ENCODE results near the gene MFGE8. TPM values are rescaled to one million over a fixed set of nuclear protein-coding genes. Genes with fewer than 3 reads are reported as not detected.

The MFGE8 gene
- total RNA-seq, 1 experiment from 2014 or later: 149 TPM

DNA sequence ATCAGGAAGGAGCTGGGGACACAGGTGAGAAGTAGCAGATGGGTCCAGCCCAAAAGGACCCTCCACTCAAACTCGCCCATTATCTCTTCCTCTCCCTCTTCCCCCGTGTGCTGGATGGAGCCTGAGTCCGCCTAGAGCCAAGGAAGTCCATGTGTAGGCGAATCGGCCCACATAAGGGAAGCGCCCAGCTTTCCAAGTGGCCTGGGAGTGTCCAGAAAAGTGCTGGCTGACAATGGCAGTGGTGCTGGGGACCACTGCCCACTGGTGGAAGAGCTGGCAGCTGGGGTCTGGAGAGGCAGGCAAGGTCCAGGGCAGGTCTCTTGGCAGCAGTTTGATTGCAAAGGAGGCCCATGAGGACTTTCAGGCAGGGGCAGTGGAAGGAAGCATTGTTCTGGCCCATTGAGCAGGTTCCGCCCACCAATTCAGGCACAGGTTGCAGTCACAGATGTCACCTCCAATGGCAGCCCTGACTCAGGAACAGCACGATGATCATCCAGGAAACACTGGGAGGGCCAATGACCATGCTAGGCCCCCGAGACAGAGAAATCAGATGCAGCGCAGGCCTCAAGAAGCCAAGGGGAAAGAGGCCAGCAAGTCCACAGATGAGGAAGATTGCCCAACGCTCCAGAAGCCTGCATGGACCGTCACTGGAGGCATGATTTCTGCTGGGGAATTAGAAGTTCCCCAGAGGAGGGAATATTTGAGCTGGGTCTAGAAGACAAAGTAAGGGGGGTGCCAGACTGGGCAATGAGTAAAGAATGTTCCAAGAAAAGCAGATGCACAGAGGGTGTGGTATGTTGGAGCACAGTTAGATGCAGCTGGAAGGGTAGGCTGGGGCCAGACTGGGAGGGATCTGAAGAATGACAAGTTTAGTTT, 3.0 kb downstream of the MFGE8 start:
- Histone ChIP-seq H3K9me3 (replicated peaks) (no peaks in the 10 kb centered on the region), H3K4me1 (replicated peaks) (peaks cover 21% of the 10 kb centered on the region), H3K36me3 (peaks cover 60% of the 10 kb centered on the region), H3K27me3 (replicated peaks) (no peaks in the 10 kb centered on the region), H3K27ac (no peak overlapping the region), H3K4me3 (no peak overlapping the region)
- no peak for DNase-seq (ENCODE audit: low read depth in 1 of 2, low spot score in 2 of 2)

- H3K36me3 ChIP-seq: peaks cover 70% of the 10 kb centered on the region
- no peak overlapping the region for H3K27ac ChIP-seq
- no peaks in the 10 kb centered on the region for H3K9me3 ChIP-seq (replicated peaks)
- no peak for DNase-seq (ENCODE audit: low read depth in 1 of 2, low spot score in 2 of 2)
- no peak overlapping the region for H3K4me3 ChIP-seq
- peaks cover 26% of the 10 kb centered on the region for H3K4me1 ChIP-seq (replicated peaks)
- H3K27me3 ChIP-seq (replicated peaks): no peaks in the 10 kb centered on the region
These were observed 4.2 kb downstream of the MFGE8 start for GRCh38 chr15:88908697-88909621.

GRCh38 chr15:88908123-88908522, 5.1 kb downstream of the MFGE8 start:
- H3K36me3 ChIP-seq: peaks cover 76% of the 10 kb centered on the region
- DNase-seq (ENCODE audit: low read depth in 1 of 2, low spot score in 2 of 2): no peak
- H3K27ac ChIP-seq: no peak overlapping the region
- H3K4me1 ChIP-seq (replicated peaks): peaks cover 23% of the 10 kb centered on the region
- no peaks in the 10 kb centered on the region for H3K27me3 ChIP-seq (replicated peaks)
- no peak overlapping the region for H3K4me3 ChIP-seq
- no peaks in the 10 kb centered on the region for H3K9me3 ChIP-seq (replicated peaks)

DNA sequence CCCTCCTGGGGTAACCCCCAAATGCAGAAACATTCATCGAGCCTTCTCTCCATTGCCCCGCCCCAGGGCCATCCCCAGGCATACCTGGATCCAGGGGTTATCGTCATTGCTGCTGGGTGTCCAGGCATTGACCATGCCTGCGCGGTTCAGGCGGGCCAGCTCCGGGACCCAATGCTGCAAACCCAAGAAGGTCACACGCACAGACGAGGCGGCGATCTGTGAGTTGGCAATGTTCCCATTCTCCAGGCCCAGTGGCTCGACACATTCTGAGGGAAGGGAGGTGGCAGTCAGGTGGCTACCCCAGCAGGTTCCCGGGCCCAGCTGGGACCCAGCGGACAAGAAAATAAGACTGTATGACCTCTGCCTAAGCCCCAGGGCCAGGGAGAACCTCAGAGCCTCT, 6.1 kb downstream of the MFGE8 start:
- no peaks in the 10 kb centered on the region for H3K27me3 ChIP-seq (replicated peaks)
- H3K27ac ChIP-seq: no peak overlapping the region
- no peaks in the 10 kb centered on the region for H3K9me3 ChIP-seq (replicated peaks)
- DNase-seq (ENCODE audit: low read depth in 1 of 2, low spot score in 2 of 2): no peak
- H3K4me3 ChIP-seq: no peak overlapping the region
- peaks cover 17% of the 10 kb centered on the region for H3K4me1 ChIP-seq (replicated peaks)
- H3K36me3 ChIP-seq: peaks cover 84% of the 10 kb centered on the region

- Histone ChIP-seq H3K9me3 (replicated peaks) (no peaks in the 10 kb centered on the region), H3K27me3 (replicated peaks) (no peaks in the 10 kb centered on the region), H3K4me1 (replicated peaks) (peaks cover 11% of the 10 kb centered on the region), H3K36me3 (peaks cover 87% of the 10 kb centered on the region), H3K4me3 (no peak overlapping the region), H3K27ac (no peak overlapping the region)
- DNase-seq (ENCODE audit: low read depth in 1 of 2, low spot score in 2 of 2): no peak
These were observed 6.6 kb downstream of the MFGE8 start for GRCh38 chr15:88906551-88906950.

DNA sequence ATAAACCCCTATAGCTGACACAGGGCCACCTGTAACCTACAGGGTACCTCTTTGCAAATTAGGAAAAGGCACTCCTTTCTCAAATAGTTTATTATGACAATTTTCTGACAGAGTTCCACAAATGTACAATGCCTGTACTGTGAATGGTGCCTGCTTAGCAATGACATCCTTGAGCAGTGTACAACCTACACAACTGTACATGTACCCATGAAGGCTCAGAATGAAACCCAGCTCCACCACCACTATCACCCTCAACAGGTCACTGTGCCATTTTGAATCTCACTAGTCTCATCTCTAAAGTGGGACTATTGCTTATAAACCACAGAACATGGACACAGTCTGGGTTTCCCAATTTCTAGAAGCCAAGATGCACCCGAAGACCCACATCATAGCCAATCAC, 7.0 kb downstream of the MFGE8 start:
- Histone ChIP-seq H3K36me3 (peaks cover 89% of the 10 kb centered on the region), H3K27ac (no peak overlapping the region), H3K4me1 (replicated peaks) (peaks cover 9% of the 10 kb centered on the region), H3K27me3 (replicated peaks) (no peaks in the 10 kb centered on the region), H3K4me3 (no peak overlapping the region), H3K9me3 (replicated peaks) (no peaks in the 10 kb centered on the region)
- no peak for DNase-seq (ENCODE audit: low read depth in 1 of 2, low spot score in 2 of 2)

- no peaks in the 10 kb centered on the region for H3K27me3 ChIP-seq (replicated peaks)
- no peaks in the 10 kb centered on the region for H3K9me3 ChIP-seq (replicated peaks)
- peaks cover 86% of the 10 kb centered on the region for H3K36me3 ChIP-seq
- peaks cover 11% of the 10 kb centered on the region for H3K4me1 ChIP-seq (replicated peaks)
- H3K27ac ChIP-seq: no peak overlapping the region
- H3K4me3 ChIP-seq: no peak overlapping the region
- DNase-seq (ENCODE audit: low read depth in 1 of 2, low spot score in 2 of 2): no peak
These were observed 7.6 kb downstream of the MFGE8 start for GRCh38 chr15:88905576-88905975.

DNA sequence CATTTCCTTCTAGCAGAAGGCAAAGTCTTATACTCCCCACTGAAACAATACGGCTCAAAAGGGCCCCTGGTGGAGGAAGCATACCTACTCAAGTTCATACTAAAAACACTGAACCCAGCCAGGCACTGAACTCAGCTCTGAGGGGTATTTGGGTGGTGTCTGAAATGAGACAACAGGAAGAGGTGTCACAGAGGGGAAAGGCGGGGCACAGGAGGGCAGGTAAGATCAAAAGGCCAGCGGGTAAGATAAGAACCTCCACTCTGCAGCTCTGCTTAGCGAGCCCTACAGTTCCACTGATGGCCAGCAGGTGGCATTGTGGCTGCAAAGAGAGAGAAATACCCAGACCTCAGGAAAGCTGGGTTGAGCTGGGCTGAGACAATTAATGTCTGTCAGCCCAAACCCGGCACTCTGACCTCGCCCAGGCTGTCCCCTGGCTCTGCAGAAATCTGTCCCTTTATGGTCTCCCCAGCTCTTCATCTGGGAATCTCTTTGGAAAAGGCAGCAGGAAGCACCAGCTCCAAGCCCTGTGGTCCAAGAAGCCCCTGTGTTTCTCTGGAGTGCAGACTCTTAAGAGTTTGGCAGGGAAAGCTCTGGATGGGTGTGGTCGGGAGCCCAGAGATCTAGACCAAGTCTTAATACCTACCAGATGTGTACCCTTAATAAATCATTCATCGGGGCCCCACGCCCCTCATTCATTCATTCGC, 8.4 kb downstream of the MFGE8 start:
- Histone ChIP-seq H3K36me3 (peaks cover 83% of the 10 kb centered on the region), H3K4me1 (replicated peaks) (peaks cover 17% of the 10 kb centered on the region), H3K9me3 (replicated peaks) (no peaks in the 10 kb centered on the region), H3K27ac (no peak overlapping the region), H3K4me3 (no peak overlapping the region), H3K27me3 (replicated peaks) (no peaks in the 10 kb centered on the region)
- DNase-seq (ENCODE audit: low read depth in 1 of 2, low spot score in 2 of 2): peak; percentile 80 to 83

DNA sequence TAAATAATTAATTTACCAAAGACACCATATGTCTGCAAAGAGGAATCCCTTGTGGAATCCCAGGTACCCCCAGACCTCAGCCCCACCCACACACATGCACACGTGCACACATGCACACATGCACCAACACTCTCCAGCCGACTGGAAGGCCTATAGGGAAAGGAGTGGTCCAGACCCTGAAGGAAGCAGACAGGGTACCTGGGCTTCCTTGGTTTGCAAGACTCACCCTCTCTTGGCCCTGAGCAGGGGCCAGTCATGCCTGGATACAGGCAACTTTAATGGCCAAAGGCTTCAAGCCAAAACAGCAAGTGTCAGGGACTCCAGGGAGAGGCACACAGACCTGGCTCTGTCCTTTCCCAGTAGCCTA, 8.9 kb downstream of the MFGE8 start:
- Histone ChIP-seq H3K36me3 (peaks cover 83% of the 10 kb centered on the region), H3K27ac (no peak overlapping the region), H3K4me1 (replicated peaks) (peaks cover 17% of the 10 kb centered on the region), H3K9me3 (replicated peaks) (no peaks in the 10 kb centered on the region), H3K4me3 (no peak overlapping the region), H3K27me3 (replicated peaks) (no peaks in the 10 kb centered on the region)
- no peak for DNase-seq (ENCODE audit: low read depth in 1 of 2, low spot score in 2 of 2)

DNA sequence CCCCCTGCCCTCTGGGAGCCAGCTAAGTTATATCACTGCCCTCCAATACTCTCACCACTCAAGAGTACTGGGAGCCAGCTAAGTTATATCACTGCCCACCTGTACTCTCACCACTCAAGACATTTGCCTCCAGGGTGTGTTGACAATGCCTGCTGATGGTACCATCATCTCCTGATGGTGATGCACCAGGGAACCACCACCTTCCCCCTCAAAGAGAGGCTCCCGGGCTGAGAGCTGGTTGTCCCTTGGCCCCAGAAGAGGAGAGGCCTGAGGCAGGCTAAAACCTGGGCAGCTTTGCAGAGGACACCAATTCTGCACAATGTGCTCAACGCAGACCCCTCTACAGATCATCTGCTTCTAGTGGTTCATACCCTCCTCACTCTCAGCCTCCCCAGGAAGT, 10.3 kb downstream of the MFGE8 start:
- peaks cover 18% of the 10 kb centered on the region for H3K4me1 ChIP-seq (replicated peaks)
- H3K27me3 ChIP-seq (replicated peaks): no peaks in the 10 kb centered on the region
- H3K27ac ChIP-seq: no peak overlapping the region
- no peaks in the 10 kb centered on the region for H3K9me3 ChIP-seq (replicated peaks)
- H3K4me3 ChIP-seq: no peak overlapping the region
- no peak for DNase-seq (ENCODE audit: low read depth in 1 of 2, low spot score in 2 of 2)
- H3K36me3 ChIP-seq: peaks cover 72% of the 10 kb centered on the region

DNA sequence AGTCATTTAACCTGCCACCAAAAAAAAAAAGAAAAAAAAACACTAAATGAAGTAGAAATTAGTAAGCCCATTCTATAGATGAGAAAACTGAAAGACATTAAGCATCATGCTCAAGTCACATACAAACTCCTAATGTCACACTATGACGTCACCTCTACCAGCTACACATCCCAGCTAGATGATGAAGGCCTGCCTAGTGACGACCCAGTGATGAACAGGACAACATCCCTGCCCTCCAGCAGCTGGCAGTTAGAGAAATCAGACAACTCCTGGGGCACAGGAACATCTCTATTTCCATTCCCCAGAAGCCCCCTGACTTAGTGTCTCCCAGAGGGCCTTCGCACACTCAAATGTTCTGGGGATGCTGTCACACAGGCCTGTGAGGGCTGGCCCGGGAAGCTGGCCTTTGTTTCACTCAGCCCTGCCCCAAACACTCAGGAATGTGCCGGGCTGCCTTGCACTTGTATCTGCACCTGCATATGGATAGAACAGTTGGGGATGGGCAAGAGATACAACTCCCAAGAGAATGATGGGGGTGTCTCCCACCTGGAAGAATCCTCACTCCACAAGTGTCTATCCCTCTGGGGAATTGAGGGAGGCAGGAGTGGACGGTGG, 10.9 kb downstream of the MFGE8 start:
- Histone ChIP-seq H3K4me3 (no peak overlapping the region), H3K4me1 (replicated peaks) (peaks cover 23% of the 10 kb centered on the region), H3K9me3 (replicated peaks) (no peaks in the 10 kb centered on the region), H3K27me3 (replicated peaks) (no peaks in the 10 kb centered on the region), H3K36me3 (peaks cover 68% of the 10 kb centered on the region), H3K27ac (no peak overlapping the region)
- DNase-seq (ENCODE audit: low read depth in 1 of 2, low spot score in 2 of 2): no peak

- H3K9me3 ChIP-seq (replicated peaks): no peaks in the 10 kb centered on the region
- H3K4me3 ChIP-seq: no peak overlapping the region
- peaks cover 28% of the 10 kb centered on the region for H3K4me1 ChIP-seq (replicated peaks)
- DNase-seq (ENCODE audit: low read depth in 1 of 2, low spot score in 2 of 2): no peak
- peaks cover 66% of the 10 kb centered on the region for H3K36me3 ChIP-seq
- H3K27ac ChIP-seq: no peak overlapping the region
- no peaks in the 10 kb centered on the region for H3K27me3 ChIP-seq (replicated peaks)
These were observed 11.5 kb downstream of the MFGE8 start for GRCh38 chr15:88901508-88902220.

DNA sequence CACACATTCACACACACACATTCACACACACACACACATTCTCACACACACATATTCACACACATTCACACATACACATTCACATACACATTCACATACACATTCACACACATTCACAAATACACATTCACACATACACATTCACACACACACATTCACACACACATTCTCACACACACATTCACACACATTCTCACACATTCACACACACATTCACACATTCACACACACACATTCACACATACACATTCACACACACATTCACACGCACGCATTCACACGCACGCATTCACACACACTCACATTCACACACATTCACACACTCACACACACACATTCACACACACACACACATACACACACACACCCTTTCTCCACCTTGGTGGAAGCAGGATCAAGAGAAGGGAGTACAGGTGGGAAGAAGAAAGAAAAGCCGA, 12.2 kb downstream of the MFGE8 start:
- Histone ChIP-seq H3K36me3 (peaks cover 63% of the 10 kb centered on the region), H3K9me3 (replicated peaks) (no peaks in the 10 kb centered on the region), H3K4me3 (no peak overlapping the region), H3K27ac (peak overlapping the region; percentile 64), H3K27me3 (replicated peaks) (no peaks in the 10 kb centered on the region), H3K4me1 (replicated peaks) (peaks cover 28% of the 10 kb centered on the region)
- DNase-seq (ENCODE audit: low read depth in 1 of 2, low spot score in 2 of 2): no peak

Measured in SJSA1 (cell line).